ENCODE measurements around the gene EYS.
"Not testable (repeated sequence)": the region's sequence is repeated elsewhere in the genome, so short reads cannot be mapped to it uniquely, and the experiment has no call there.

Gene EYS

GRCh38 chr6:65610746-65611145 is 96.3 kb downstream of the EYS start:
- DNase-seq (ENCODE audit: low read depth), result no peak
- H3K4me3 ChIP-seq (ENCODE audit: low read length), result no peak overlapping the region
- TF ChIP-seq CTCF (IDR thresholded peaks at IDR 0.05; ENCODE audit: insufficient read depth, low read depth, low read length, missing control alignments), result no peak

GRCh38 chr6:65595540-65595939 is 111.5 kb downstream of the EYS start:
- no peak for TF ChIP-seq CTCF (IDR thresholded peaks at IDR 0.05; ENCODE audit: insufficient read depth, low read depth, low read length, missing control alignments)
- no peak for DNase-seq (ENCODE audit: low read depth)
- H3K4me3 ChIP-seq (ENCODE audit: low read length), result no peak overlapping the region

- no peak for DNase-seq (ENCODE audit: low read depth)
- no peak for TF ChIP-seq CTCF (IDR thresholded peaks at IDR 0.05; ENCODE audit: insufficient read depth, low read depth, low read length, missing control alignments)
- no peak overlapping the region for H3K4me3 ChIP-seq (ENCODE audit: low read length)
Measured at GRCh38 chr6:65570340-65570739, 136.7 kb downstream of the EYS start.

GRCh38 chr6:65569505-65569904 is 137.5 kb downstream of the EYS start:
- DNase-seq (ENCODE audit: low read depth), result no peak
- H3K4me3 ChIP-seq (ENCODE audit: low read length), result no peak overlapping the region
- no peak for TF ChIP-seq CTCF (IDR thresholded peaks at IDR 0.05; ENCODE audit: insufficient read depth, low read depth, low read length, missing control alignments)

- H3K4me3 ChIP-seq (ENCODE audit: low read length); DNase-seq (ENCODE audit: low read depth): not testable (repeated sequence)
Measured at GRCh38 chr6:65569056-65569455, 138.0 kb downstream of the EYS start.

GRCh38 chr6:65566117-65566516 is 140.9 kb downstream of the EYS start:
- TF ChIP-seq CTCF (IDR thresholded peaks at IDR 0.05; ENCODE audit: insufficient read depth, low read depth, low read length, missing control alignments), result no peak
- H3K4me3 ChIP-seq (ENCODE audit: low read length), result no peak overlapping the region
- no peak for DNase-seq (ENCODE audit: low read depth)

GRCh38 chr6:65558071-65558470 is 149.0 kb downstream of the EYS start:
- H3K4me3 ChIP-seq (ENCODE audit: low read length), result no peak overlapping the region
- no peak for DNase-seq (ENCODE audit: low read depth)
- TF ChIP-seq CTCF (IDR thresholded peaks at IDR 0.05; ENCODE audit: insufficient read depth, low read depth, low read length, missing control alignments), result no peak

GRCh38 chr6:65557224-65557623 is 149.8 kb downstream of the EYS start:
- H3K4me3 ChIP-seq (ENCODE audit: low read length), result no peak overlapping the region
- DNase-seq (ENCODE audit: low read depth), result no peak
- no peak for TF ChIP-seq CTCF (IDR thresholded peaks at IDR 0.05; ENCODE audit: insufficient read depth, low read depth, low read length, missing control alignments)
